ENCODE results near the gene RELN. TPM values are rescaled to one million over a fixed set of nuclear protein-coding genes. Genes with fewer than 3 reads are reported as not detected.

RELN gene
- total and polyA plus RNA-seq, 2 donors, result 0.28 to 0.96 TPM

- no peaks in the 10 kb centered on the region for H3K27me3 ChIP-seq (ENCODE audit: control insufficient read depth in 2 of 2, insufficient read depth in 1 of 2, low read length in 1 of 2)
- no peak for DNase-seq (ENCODE audit: low read depth in 6 of 9, low spot score in 9 of 9)
- no peaks in the 10 kb centered on the region for H3K36me3 ChIP-seq (ENCODE audit: control insufficient read depth in 2 of 2, insufficient read depth in 2 of 2, low read length in 1 of 2)
- no peaks in the 10 kb centered on the region for H3K9me3 ChIP-seq (ENCODE audit: control insufficient read depth in 2 of 2, insufficient read depth in 1 of 2, low read length in 1 of 2)
- no peak overlapping the region for H3K4me3 ChIP-seq (ENCODE audit: low read length in 2 of 2)
- H3K27ac ChIP-seq (ENCODE audit: low read depth in 1 of 2, low read length in 1 of 2), result no peak overlapping the region
- no peaks in the 10 kb centered on the region for H3K4me1 ChIP-seq (ENCODE audit: control insufficient read depth in 2 of 2, insufficient read depth in 2 of 2, low read length in 2 of 2)
- 71% methylated on average over 10 of the region's 10 CpGs for WGBS
These were observed 94.5 kb downstream of the RELN start for GRCh38 chr7:103894656-103895596.

GRCh38 chr7:103893350-103893749, 96.1 kb downstream of the RELN start:
- Histone ChIP-seq H3K27ac (ENCODE audit: low read depth in 1 of 2, low read length in 1 of 2) (no peak overlapping the region), H3K4me3 (ENCODE audit: low read length in 2 of 2) (no peak overlapping the region), H3K4me1 (ENCODE audit: control insufficient read depth in 2 of 2, insufficient read depth in 2 of 2, low read length in 2 of 2) (no peaks in the 10 kb centered on the region), H3K27me3 (ENCODE audit: control insufficient read depth in 2 of 2, insufficient read depth in 1 of 2, low read length in 1 of 2) (no peaks in the 10 kb centered on the region), H3K36me3 (ENCODE audit: control insufficient read depth in 2 of 2, insufficient read depth in 2 of 2, low read length in 1 of 2) (no peaks in the 10 kb centered on the region), H3K9me3 (ENCODE audit: control insufficient read depth in 2 of 2, insufficient read depth in 1 of 2, low read length in 1 of 2) (no peaks in the 10 kb centered on the region)
- 94% methylated on average over 2 of the region's 2 CpGs for WGBS
- DNase-seq (ENCODE audit: low read depth in 6 of 9, low spot score in 9 of 9), result no peak

- no peaks in the 10 kb centered on the region for H3K4me1 ChIP-seq (ENCODE audit: control insufficient read depth in 2 of 2, insufficient read depth in 2 of 2, low read length in 2 of 2)
- H3K27me3 ChIP-seq (ENCODE audit: control insufficient read depth in 2 of 2, insufficient read depth in 1 of 2, low read length in 1 of 2), result no peaks in the 10 kb centered on the region
- H3K4me3 ChIP-seq (ENCODE audit: low read length in 2 of 2), result no peak overlapping the region
- DNase-seq (ENCODE audit: low read depth in 6 of 9, low spot score in 9 of 9), result no peak
- no peak overlapping the region for H3K27ac ChIP-seq (ENCODE audit: low read depth in 1 of 2, low read length in 1 of 2)
- H3K9me3 ChIP-seq (ENCODE audit: control insufficient read depth in 2 of 2, insufficient read depth in 1 of 2, low read length in 1 of 2), result no peaks in the 10 kb centered on the region
- H3K36me3 ChIP-seq (ENCODE audit: control insufficient read depth in 2 of 2, insufficient read depth in 2 of 2, low read length in 1 of 2), result no peaks in the 10 kb centered on the region
- WGBS, result 78% methylated on average over 3 of the region's 3 CpGs
These were observed 100.0 kb downstream of the RELN start for GRCh38 chr7:103889451-103889850.

GRCh38 chr7:103888603-103889153, 100.8 kb downstream of the RELN start:
- Histone ChIP-seq H3K36me3 (ENCODE audit: control insufficient read depth in 2 of 2, insufficient read depth in 2 of 2, low read length in 1 of 2) (no peaks in the 10 kb centered on the region), H3K4me3 (ENCODE audit: low read length in 2 of 2) (no peak overlapping the region), H3K9me3 (ENCODE audit: control insufficient read depth in 2 of 2, insufficient read depth in 1 of 2, low read length in 1 of 2) (no peaks in the 10 kb centered on the region), H3K27me3 (ENCODE audit: control insufficient read depth in 2 of 2, insufficient read depth in 1 of 2, low read length in 1 of 2) (no peaks in the 10 kb centered on the region), H3K4me1 (ENCODE audit: control insufficient read depth in 2 of 2, insufficient read depth in 2 of 2, low read length in 2 of 2) (no peaks in the 10 kb centered on the region), H3K27ac (ENCODE audit: low read depth in 1 of 2, low read length in 1 of 2) (no peak overlapping the region)
- DNase-seq (ENCODE audit: low read depth in 6 of 9, low spot score in 9 of 9), result no peak
- 88% methylated on average over 6 of the region's 6 CpGs for WGBS

- 84% methylated on average over 2 of the region's 2 CpGs for WGBS
- DNase-seq (ENCODE audit: low read depth in 6 of 9, low spot score in 9 of 9), result no peak
- H3K9me3 ChIP-seq (ENCODE audit: control insufficient read depth in 2 of 2, insufficient read depth in 1 of 2, low read length in 1 of 2), result no peaks in the 10 kb centered on the region
- H3K27ac ChIP-seq (ENCODE audit: low read depth in 1 of 2, low read length in 1 of 2), result no peak overlapping the region
- no peaks in the 10 kb centered on the region for H3K27me3 ChIP-seq (ENCODE audit: control insufficient read depth in 2 of 2, insufficient read depth in 1 of 2, low read length in 1 of 2)
- no peaks in the 10 kb centered on the region for H3K36me3 ChIP-seq (ENCODE audit: control insufficient read depth in 2 of 2, insufficient read depth in 2 of 2, low read length in 1 of 2)
- H3K4me1 ChIP-seq (ENCODE audit: control insufficient read depth in 2 of 2, insufficient read depth in 2 of 2, low read length in 2 of 2), result no peaks in the 10 kb centered on the region
- H3K4me3 ChIP-seq (ENCODE audit: low read length in 2 of 2), result no peak overlapping the region
These were observed 101.4 kb downstream of the RELN start for GRCh38 chr7:103887853-103888602.

- Histone ChIP-seq H3K4me3 (ENCODE audit: low read length in 2 of 2) (no peak overlapping the region), H3K4me1 (ENCODE audit: control insufficient read depth in 2 of 2, insufficient read depth in 2 of 2, low read length in 2 of 2) (no peaks in the 10 kb centered on the region), H3K36me3 (ENCODE audit: control insufficient read depth in 2 of 2, insufficient read depth in 2 of 2, low read length in 1 of 2) (no peaks in the 10 kb centered on the region), H3K27ac (ENCODE audit: low read depth in 1 of 2, low read length in 1 of 2) (no peak overlapping the region), H3K9me3 (ENCODE audit: control insufficient read depth in 2 of 2, insufficient read depth in 1 of 2, low read length in 1 of 2) (no peaks in the 10 kb centered on the region), H3K27me3 (ENCODE audit: control insufficient read depth in 2 of 2, insufficient read depth in 1 of 2, low read length in 1 of 2) (no peaks in the 10 kb centered on the region)
- WGBS, result 61% methylated on average over 3 of the region's 3 CpGs
- DNase-seq (ENCODE audit: low read depth in 6 of 9, low spot score in 9 of 9), result no peak
These were observed 102.4 kb downstream of the RELN start for GRCh38 chr7:103887050-103887449.

GRCh38 chr7:103879928-103880600, 109.4 kb downstream of the RELN start:
- Histone ChIP-seq H3K4me1 (ENCODE audit: control insufficient read depth in 2 of 2, insufficient read depth in 2 of 2, low read length in 2 of 2) (no peaks in the 10 kb centered on the region), H3K4me3 (ENCODE audit: low read length in 2 of 2) (no peak overlapping the region), H3K36me3 (ENCODE audit: control insufficient read depth in 2 of 2, insufficient read depth in 2 of 2, low read length in 1 of 2) (no peaks in the 10 kb centered on the region), H3K27ac (ENCODE audit: low read depth in 1 of 2, low read length in 1 of 2) (no peak overlapping the region), H3K27me3 (ENCODE audit: control insufficient read depth in 2 of 2, insufficient read depth in 1 of 2, low read length in 1 of 2) (no peaks in the 10 kb centered on the region), H3K9me3 (ENCODE audit: control insufficient read depth in 2 of 2, insufficient read depth in 1 of 2, low read length in 1 of 2) (no peaks in the 10 kb centered on the region)
- no peak for DNase-seq (ENCODE audit: low read depth in 6 of 9, low spot score in 9 of 9)
- WGBS, result 93% methylated on average over 3 of the region's 3 CpGs

- Histone ChIP-seq H3K27ac (ENCODE audit: low read depth in 1 of 2, low read length in 1 of 2) (no peak overlapping the region), H3K36me3 (ENCODE audit: control insufficient read depth in 2 of 2, insufficient read depth in 2 of 2, low read length in 1 of 2) (no peaks in the 10 kb centered on the region), H3K27me3 (ENCODE audit: control insufficient read depth in 2 of 2, insufficient read depth in 1 of 2, low read length in 1 of 2) (no peaks in the 10 kb centered on the region), H3K4me1 (ENCODE audit: control insufficient read depth in 2 of 2, insufficient read depth in 2 of 2, low read length in 2 of 2) (no peaks in the 10 kb centered on the region), H3K4me3 (ENCODE audit: low read length in 2 of 2) (no peak overlapping the region), H3K9me3 (ENCODE audit: control insufficient read depth in 2 of 2, insufficient read depth in 1 of 2, low read length in 1 of 2) (no peaks in the 10 kb centered on the region)
- no peak for DNase-seq (ENCODE audit: low read depth in 6 of 9, low spot score in 9 of 9)
- WGBS, result 90% methylated on average over 1 of the region's 1 CpG
These were observed 110.0 kb downstream of the RELN start for GRCh38 chr7:103879411-103879810.

All from thymus (tissue), 11 donors.